Activated CD4-positive, alpha-beta T cell treated with anti-CD3 and anti-CD28 coated beads, Interleukin-2, amount 10 ng/mL, durations not matched to agents 24 days and 14 days (primary cell): Measurements from ENCODE around the gene RASIP1. TPM values are rescaled to one million over a fixed set of nuclear protein-coding genes. Genes with fewer than 3 reads are reported as not detected.
A peak's percentile ranks its signal among the peaks of the same experiment; 100 is the strongest.

ENCODE experiments used
- DNase-seq: peaks from one replicate; pipeline ENCODE4 v3.0.0; 2022
- H3K27ac Mint-ChIP-seq: one replicate; pipeline ENCODE4 v1.8.0; 2022; ENCODE audit warnings: mild to moderate bottlenecking, mixed read lengths
- H3K27me3 Mint-ChIP-seq: one replicate; pipeline ENCODE4 v1.8.0; 2022; ENCODE audit warnings: mixed read lengths
- H3K36me3 Mint-ChIP-seq: one replicate; pipeline ENCODE4 v1.8.0; 2022; ENCODE audit warnings: low read depth, mild to moderate bottlenecking, mixed read lengths
- H3K4me1 Mint-ChIP-seq: one replicate; pipeline ENCODE4 v1.8.0; 2021; ENCODE audit warnings: mixed read lengths
- H3K4me3 Mint-ChIP-seq: one replicate; pipeline ENCODE4 v1.8.0; 2022; ENCODE audit warnings: mild to moderate bottlenecking, moderate library complexity, mixed read lengths
- H3K9me3 Mint-ChIP-seq: one replicate; pipeline ENCODE4 v1.8.0; 2021; ENCODE audit warnings: mixed read lengths
- intact Hi-C: fragments of 100-400 bp; cut with micrococcal nuclease; formaldehyde crosslinking; loops from one replicate; pipeline ENCODE4 v1.15.1; 2023
- total RNA-seq: library from RNA; stranded (reverse); gene quantifications from 2 replicates; pipeline ENCODE4 v1.2.3, GENCODE V29; 2022

Gene RASIP1
- total RNA-seq, 1 donor from 2014 or later, result 0.82 TPM

- Mint-ChIP-seq H3K4me3 (no peak overlapping the region), H3K27me3 (peaks cover 26% of the 10 kb centered on the region), H3K4me1 (peaks cover 26% of the 10 kb centered on the region), H3K36me3 (no peaks in the 10 kb centered on the region), H3K9me3 (no peaks in the 10 kb centered on the region), H3K27ac (no peak overlapping the region)
- intact Hi-C loops, result no loop called here
- DNase-seq, result no peak
These were observed 9.3 kb upstream of the RASIP1 start for GRCh38 chr19:48749571-48750198.

DNA sequence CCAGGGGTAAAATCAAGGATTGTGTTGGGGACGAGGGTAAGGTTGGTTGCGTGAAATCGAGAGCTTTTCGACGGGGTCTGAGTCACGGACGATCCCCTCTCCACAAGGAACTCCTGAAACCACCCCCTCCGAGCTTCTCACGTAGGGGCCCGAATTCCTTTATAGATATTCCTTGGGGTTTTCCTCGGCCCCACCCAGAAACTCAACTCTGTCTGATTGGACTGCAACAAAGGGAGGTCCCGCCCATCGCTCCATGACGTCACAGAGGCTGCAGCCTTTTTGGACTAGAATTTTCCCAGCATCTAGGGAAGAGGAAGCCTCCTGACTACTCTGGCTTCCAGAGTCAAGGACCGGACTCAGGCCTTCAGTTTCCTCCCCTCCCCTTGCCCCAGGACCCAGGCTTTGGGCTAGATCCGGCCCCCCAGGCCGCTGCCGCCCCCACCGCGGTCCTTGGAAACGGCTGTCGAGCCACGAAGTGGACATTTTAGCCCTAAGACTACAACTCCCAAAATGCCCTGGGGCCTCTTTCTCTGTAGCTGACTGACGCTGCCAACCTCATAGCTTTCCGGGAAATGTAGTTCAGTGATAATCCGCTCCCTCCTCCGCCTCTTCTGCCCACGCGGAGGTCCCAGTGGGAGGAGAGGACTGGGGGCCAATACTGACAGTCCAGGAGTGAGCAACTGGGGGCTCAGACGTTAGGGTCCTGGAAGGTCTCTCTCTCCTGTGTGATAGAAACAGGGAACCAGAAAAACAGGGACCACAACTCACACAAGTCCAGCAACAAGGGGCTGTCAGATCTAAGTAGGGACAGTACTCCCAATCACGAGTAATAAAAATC lies 6.5 kb upstream of the RASIP1 start, which contains the start of gene IZUMO1:
IZUMO1 (minus strand) TSS at position 172 of the 838 bp plus-strand sequence. CDS start 1,050 bp downstream, outside the sequence.
- H3K36me3 Mint-ChIP-seq, result no peaks in the 10 kb centered on the region
- H3K4me1 Mint-ChIP-seq, result peaks cover 15% of the 10 kb centered on the region
- peak within 1 kb of the TSS; percentile 70 for H3K4me3 Mint-ChIP-seq
- peak; percentile 90 for DNase-seq
- peak within 1 kb of the TSS; percentile 20 for H3K27ac Mint-ChIP-seq
- intact Hi-C loops, result no loop called here
- H3K9me3 Mint-ChIP-seq, result no peaks in the 10 kb centered on the region
- peaks cover 13% of the 10 kb centered on the region for H3K27me3 Mint-ChIP-seq

DNA sequence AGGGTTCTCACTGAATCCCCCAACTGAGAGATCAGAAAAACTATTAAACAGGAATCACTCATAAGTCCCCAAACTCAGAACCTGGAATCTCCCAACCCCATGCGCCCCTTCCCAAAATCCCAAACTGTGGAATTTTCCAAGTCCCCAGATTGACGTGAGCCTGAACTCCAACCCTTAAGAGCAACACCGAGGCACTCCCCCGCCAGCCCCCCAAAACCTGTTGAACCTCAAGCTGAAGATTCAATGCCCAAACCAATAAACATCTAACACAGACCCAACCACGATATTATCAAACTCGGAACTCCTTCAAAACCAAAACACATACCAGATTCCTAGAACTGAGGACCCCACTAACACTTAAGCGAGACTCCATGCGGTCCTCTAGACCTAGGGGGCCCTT lies 5.7 kb upstream of the RASIP1 start:
- Mint-ChIP-seq H3K27me3 (peaks cover 11% of the 10 kb centered on the region), H3K4me3 (peak overlapping the region; percentile 70), H3K36me3 (no peaks in the 10 kb centered on the region), H3K9me3 (no peaks in the 10 kb centered on the region), H3K27ac (no peak overlapping the region), H3K4me1 (peaks cover 15% of the 10 kb centered on the region)
- DNase-seq, result no peak
- intact Hi-C loops, result no loop called here

- intact Hi-C loops, result loop anchor here (1.0 kb wide), 1 partner anchor 24 kb away; no protein-coding TSS in a partner anchor
- peaks cover 17% of the 10 kb centered on the region for H3K4me1 Mint-ChIP-seq
- peak overlapping the region; percentile 57 for H3K27ac Mint-ChIP-seq
- H3K9me3 Mint-ChIP-seq, result no peaks in the 10 kb centered on the region
- peaks cover 8% of the 10 kb centered on the region for H3K27me3 Mint-ChIP-seq
- peak; percentile 86 for DNase-seq
- H3K36me3 Mint-ChIP-seq, result no peaks in the 10 kb centered on the region
- no peak overlapping the region for H3K4me3 Mint-ChIP-seq
These were observed 5.0 kb upstream of the RASIP1 start for GRCh38 chr19:48745208-48745995.

GRCh38 chr19:48742096-48742495 lies 1.7 kb upstream of the RASIP1 start:
- intact Hi-C loops, result no loop called here
- no peaks in the 10 kb centered on the region for H3K9me3 Mint-ChIP-seq

DNA sequence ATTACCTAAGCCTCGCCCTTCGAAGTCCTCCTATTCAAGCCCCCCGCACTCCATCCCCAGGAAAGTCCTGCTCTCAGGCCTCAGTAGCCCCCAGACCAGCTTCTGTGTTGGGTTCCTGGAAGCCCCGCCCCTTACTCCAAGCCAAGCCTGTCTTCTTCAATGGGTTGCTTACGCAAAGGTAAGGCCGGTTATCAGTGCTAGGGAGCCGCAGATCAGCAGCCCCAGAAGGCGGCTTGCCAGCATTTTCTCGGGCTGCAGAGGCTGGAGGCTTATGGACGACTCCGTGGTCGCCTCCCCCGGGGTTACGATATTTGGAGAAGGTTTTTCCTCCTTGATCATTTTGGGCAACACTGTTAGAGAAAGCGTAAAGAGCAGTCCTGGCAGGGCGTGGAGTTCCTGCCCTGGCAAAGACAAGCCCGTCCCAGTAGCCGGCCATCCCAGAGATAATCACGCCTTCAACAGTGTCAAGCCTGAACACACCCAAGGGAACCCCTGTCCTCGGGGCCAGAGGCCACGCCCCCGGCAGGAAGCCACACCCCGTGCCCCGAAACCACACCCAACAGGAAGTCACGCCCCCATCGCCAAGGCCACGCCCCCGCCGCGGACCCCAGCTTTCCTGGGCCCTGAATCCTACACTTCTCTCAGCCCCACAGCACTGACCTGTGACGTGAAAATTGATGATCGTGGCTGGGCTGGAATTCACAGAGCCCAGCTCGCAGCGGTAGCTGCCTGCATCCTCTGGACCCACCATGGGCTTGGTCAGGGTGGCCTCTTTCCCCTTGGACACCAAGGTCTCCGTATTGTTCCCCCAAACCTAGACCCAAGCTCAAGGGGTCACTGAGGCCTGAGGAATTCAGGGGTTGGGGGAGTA lies 954 bp upstream of the RASIP1 start:
- Mint-ChIP-seq H3K36me3 (no peaks in the 10 kb centered on the region), H3K4me1 (peaks cover 18% of the 10 kb centered on the region), H3K9me3 (no peaks in the 10 kb centered on the region), H3K4me3 (peak overlapping the region; percentile 43), H3K27ac (no peak overlapping the region), H3K27me3 (peaks cover 11% of the 10 kb centered on the region)
- intact Hi-C loops, result no loop called here
- DNase-seq, result peak; percentile 83

More at GRCh38 chr19:48742096-48742495, 1.7 kb upstream of the RASIP1 start:
- no peak for DNase-seq
- no peak overlapping the region for H3K27ac Mint-ChIP-seq
- H3K4me1 Mint-ChIP-seq, result peaks cover 19% of the 10 kb centered on the region
- H3K4me3 Mint-ChIP-seq, result no peak overlapping the region
- H3K27me3 Mint-ChIP-seq, result peaks cover 11% of the 10 kb centered on the region
- H3K36me3 Mint-ChIP-seq, result no peaks in the 10 kb centered on the region

DNA sequence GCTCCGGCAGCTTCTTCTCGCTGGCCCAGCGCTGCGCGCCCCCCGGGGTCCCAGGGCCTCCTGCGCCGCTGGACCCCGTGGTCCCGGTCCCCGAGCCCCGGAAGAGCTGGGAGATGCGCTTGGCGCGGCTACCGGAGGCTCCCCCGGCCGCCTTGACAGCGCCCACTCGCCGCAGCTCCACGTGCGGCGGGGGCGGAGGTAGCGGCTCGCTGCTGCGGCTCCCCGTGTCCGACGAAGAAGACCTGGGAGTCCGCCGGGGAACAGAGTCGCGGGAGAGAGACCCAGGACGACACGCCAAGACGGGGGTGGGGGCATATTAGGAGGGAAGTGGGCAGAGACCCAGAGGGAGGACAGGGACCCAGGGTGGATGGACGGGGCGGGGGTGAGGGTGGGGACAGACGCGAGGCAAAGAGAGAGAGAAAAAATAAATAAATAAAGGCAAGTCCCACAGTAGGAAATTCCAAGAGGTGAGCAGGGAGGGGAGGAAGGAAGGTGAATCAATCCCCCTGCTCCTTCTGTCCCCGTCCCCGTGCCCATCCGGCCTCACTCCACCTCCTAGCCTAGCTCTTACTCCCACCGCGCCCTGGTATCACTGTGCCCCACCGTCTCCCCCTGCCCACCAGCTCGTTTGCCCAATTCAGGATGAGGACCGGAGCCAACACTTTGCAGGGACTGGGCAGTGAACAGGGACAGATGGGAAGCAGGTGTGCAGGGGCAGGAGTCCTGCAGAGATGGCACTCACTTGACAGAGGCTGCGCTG lies 826 bp downstream of the RASIP1 start:
- H3K9me3 Mint-ChIP-seq, result no peaks in the 10 kb centered on the region
- peak; percentile 66 for DNase-seq
- no peak overlapping the region for H3K27ac Mint-ChIP-seq
- peaks cover 8% of the 10 kb centered on the region for H3K27me3 Mint-ChIP-seq
- H3K4me3 Mint-ChIP-seq, result peak overlapping the region; percentile 60
- peaks cover 11% of the 10 kb centered on the region for H3K4me1 Mint-ChIP-seq
- intact Hi-C loops, result loop anchor here (1.0 to 2.0 kb wide), 2 partner anchors 65 to 93 kb away; partner anchors contain the start of gene CA11
- no peaks in the 10 kb centered on the region for H3K36me3 Mint-ChIP-seq

DNA sequence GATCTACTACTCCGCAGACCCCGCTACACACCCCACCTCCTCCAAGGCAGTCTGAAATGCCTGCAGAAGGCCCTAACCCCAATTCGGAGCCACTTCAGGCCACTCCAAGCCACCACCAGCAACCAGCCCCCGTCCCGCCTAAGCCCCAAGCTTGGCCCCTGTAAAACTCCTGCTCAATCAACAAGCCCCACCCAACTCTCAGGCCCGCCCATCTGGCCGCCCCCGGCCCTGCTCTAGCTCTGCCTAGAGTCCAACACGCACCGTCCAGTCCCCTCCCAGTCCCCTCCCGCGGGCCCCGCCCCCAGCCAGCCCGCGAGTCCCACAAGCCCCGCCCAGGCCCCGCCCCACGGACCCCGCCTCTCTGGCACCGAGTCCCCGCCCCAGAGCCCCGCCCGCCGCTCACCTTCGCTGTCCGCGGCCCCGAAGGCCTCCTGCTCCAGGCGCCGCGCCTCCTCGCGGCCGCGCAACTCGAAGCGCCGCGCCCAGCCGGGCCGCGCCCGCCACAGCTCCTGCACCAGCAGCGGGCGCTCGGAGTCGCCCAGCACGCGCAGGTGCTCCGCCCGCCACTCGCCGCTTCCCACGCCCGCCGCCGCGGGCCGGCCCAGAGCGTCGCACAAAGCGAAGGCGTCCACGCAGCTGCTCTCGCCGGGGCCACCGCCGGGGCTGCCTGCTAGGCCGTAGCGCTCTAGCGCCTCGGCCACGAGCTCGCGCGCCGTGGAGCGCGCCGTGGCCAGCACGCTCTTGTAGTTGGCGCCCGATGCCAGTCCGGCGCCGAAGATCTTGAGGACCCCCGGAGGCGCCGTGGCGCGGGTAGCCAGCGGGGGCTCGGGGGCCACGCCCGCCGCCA lies 1.6 kb downstream of the RASIP1 start:
- Mint-ChIP-seq H3K27ac (peak overlapping the region; percentile 80), H3K4me3 (peak overlapping the region; percentile 79), H3K36me3 (no peaks in the 10 kb centered on the region), H3K27me3 (peaks cover 5% of the 10 kb centered on the region), H3K9me3 (no peaks in the 10 kb centered on the region), H3K4me1 (peaks cover 11% of the 10 kb centered on the region)
- intact Hi-C loops, result loop anchor here (1.0 to 2.0 kb wide), 3 partner anchors 24 to 92 kb away; partner anchors contain the start of gene CA11
- DNase-seq, result peak; percentile 96

DNA sequence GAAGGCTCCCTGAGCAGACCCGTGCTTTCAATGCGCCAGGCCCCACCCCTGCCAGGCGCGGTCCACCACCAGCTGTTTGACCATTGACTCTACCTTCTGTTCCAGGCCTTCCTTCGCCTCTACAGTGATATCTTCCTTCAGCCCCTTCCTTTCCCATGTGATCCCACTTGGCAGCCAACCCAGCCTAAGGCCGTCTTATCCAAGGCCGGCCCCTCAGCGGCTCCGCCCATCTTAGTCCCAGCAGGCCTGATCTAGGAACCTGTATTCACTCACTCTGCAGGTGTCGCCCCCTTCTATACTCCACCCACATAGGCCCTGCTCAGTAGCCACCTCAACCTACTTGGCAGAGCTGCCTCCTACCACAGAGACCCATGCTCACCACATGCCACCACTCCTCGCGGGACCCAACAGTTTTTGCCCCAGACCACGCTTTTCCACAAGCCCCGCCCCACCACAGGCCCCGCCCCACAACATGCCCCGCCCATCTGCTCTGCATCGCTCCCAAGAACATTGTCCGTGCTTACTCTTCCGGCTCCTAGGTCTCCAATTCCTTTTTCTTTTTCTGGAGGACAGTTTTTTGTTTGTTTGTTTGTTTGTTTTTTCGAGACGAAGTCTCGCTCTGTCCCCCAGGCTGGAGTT lies 2.9 kb downstream of the RASIP1 start:
- H3K27ac Mint-ChIP-seq, result peak overlapping the region; percentile 8
- H3K27me3 Mint-ChIP-seq, result peaks cover 2% of the 10 kb centered on the region
- H3K4me1 Mint-ChIP-seq, result peaks cover 11% of the 10 kb centered on the region
- intact Hi-C loops, result no loop called here
- no peaks in the 10 kb centered on the region for H3K9me3 Mint-ChIP-seq
- H3K36me3 Mint-ChIP-seq, result no peaks in the 10 kb centered on the region
- no peak overlapping the region for H3K4me3 Mint-ChIP-seq
- peak; percentile 57 for DNase-seq

DNA sequence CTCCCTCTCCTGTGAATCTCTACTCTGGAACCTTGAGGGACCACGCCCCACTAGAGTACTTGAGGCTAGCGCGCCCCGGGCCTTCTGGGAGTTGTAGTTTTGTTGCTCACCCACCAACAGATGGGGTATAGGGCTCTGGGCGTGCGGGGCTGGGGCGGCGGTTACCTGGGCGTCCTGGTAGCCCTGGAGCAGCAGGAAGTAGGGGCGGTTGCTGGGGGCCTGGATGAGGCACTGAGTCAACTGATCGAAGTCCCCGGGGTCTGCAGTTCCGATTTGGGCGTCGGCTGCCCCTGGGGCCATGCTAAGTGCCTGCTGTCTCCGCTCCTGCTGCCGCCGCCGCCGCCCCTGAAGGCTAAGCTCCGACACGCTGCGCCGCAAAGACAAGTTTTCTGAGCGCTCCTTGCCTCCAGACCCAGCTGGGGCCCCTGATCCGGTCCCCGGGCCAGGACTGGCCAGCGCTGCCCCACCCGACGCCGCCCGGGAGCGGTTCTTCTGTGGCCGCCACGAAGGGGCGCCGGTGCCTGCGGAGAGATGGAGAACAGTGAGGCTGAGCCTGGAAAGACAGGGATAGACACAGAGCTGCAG lies 5.3 kb downstream of the RASIP1 start:
- Mint-ChIP-seq H3K36me3 (peaks cover 3% of the 10 kb centered on the region), H3K4me1 (peaks cover 5% of the 10 kb centered on the region), H3K27me3 (peaks cover 7% of the 10 kb centered on the region), H3K4me3 (no peak overlapping the region), H3K27ac (no peak overlapping the region), H3K9me3 (peaks cover 6% of the 10 kb centered on the region)
- DNase-seq, result no peak
- intact Hi-C loops, result no loop called here

- DNase-seq, result no peak
- Mint-ChIP-seq H3K4me1 (peaks cover 5% of the 10 kb centered on the region), H3K4me3 (no peak overlapping the region), H3K27me3 (peaks cover 4% of the 10 kb centered on the region), H3K9me3 (peaks cover 6% of the 10 kb centered on the region), H3K36me3 (peaks cover 3% of the 10 kb centered on the region), H3K27ac (no peak overlapping the region)
- intact Hi-C loops, result no loop called here
These were observed 5.8 kb downstream of the RASIP1 start for GRCh38 chr19:48734625-48735024.
